Liver (tissue), 9 donors: ENCODE data around the gene CTNNBL1. TPM values are rescaled to one million over a fixed set of nuclear protein-coding genes. Genes with fewer than 3 reads are reported as not detected.

ENCODE experiments used
- DNase-seq: peaks from one replicate; pipeline ENCODE4 v3.0.0-alpha.2; 2017; ENCODE audit warnings: low spot score
- H3K27ac ChIP-seq, 2 donors: one replicate each; pipeline ENCODE4 v1.7.0; 2013; ENCODE audit warnings: inconsistent platforms in 2 of 2, low read length in 2 of 2, control low read depth in 1 of 2, low read depth in 1 of 2, mild to moderate bottlenecking in 1 of 2
- H3K27me3 ChIP-seq, 4 donors: one replicate each; pipeline versions ENCODE4 v1.6.1 to v1.7.0; 2013; ENCODE audit warnings: low read length in 3 of 4, inconsistent platforms in 1 of 4, mild to moderate bottlenecking in 1 of 4, moderate library complexity in 1 of 4; ENCODE audit not compliant: control insufficient read depth in 4 of 4, insufficient read depth in 4 of 4
- H3K36me3 ChIP-seq, 4 donors: one replicate each; pipeline versions ENCODE4 v1.6.1 to v1.7.0; 2013; ENCODE audit warnings: low read length in 3 of 4, mild to moderate bottlenecking in 3 of 4, low read depth in 1 of 4, moderate library complexity in 1 of 4; ENCODE audit not compliant: control insufficient read depth in 4 of 4, insufficient read depth in 3 of 4
- H3K4me1 ChIP-seq, 4 donors: one replicate each; pipeline versions ENCODE4 v1.6.1 to v1.7.0; 2013; ENCODE audit warnings: low read length in 3 of 4, mild to moderate bottlenecking in 3 of 4, moderate library complexity in 1 of 4; ENCODE audit not compliant: control insufficient read depth in 4 of 4, insufficient read depth in 4 of 4
- H3K4me3 ChIP-seq, 3 donors: one replicate each; pipeline versions ENCODE4 v1.6.1 to v1.7.0; 2013; ENCODE audit warnings: low read length in 3 of 3, control low read depth in 1 of 3, low read depth in 1 of 3, mild to moderate bottlenecking in 1 of 3
- H3K9ac ChIP-seq, 2 donors: one replicate each; pipeline ENCODE4 v1.7.0; 2013; ENCODE audit warnings: low read length in 2 of 2, mild to moderate bottlenecking in 2 of 2, moderate library complexity in 2 of 2, control low read depth in 1 of 2, low read depth in 1 of 2
- H3K9me3 ChIP-seq, 4 donors: one replicate each; pipeline versions ENCODE4 v1.6.1 to v1.7.0; 2013; ENCODE audit warnings: low read length in 3 of 4; ENCODE audit not compliant: control insufficient read depth in 4 of 4
- EGR1 ChIP-seq, 2 donors: IDR thresholded peaks; 2 replicates each; pipeline ENCODE4 v1.6.1; 2016 to 2018; ENCODE audit warnings: antibody characterized with exemption in 2 of 2, low read depth in 2 of 2
- FOXA1 ChIP-seq: IDR thresholded peaks from 2 replicates; pipeline ENCODE4 v1.6.1; 2016; ENCODE audit warnings: antibody characterized with exemption
- FOXA2 ChIP-seq: IDR thresholded peaks from 2 replicates; pipeline ENCODE4 v1.6.1; 2016; ENCODE audit warnings: antibody characterized with exemption
- GABPA ChIP-seq, 2 donors: IDR thresholded peaks in 1 of 2; conservative IDR thresholded peaks in 1 of 2; 2 replicates each; pipeline ENCODE4 v1.6.1; 2016; ENCODE audit warnings: antibody characterized with exemption in 2 of 2, mild to moderate bottlenecking in 1 of 2, moderate library complexity in 1 of 2
- HNF4A ChIP-seq, 2 donors: conservative IDR thresholded peaks; 2 replicates each; pipeline ENCODE4 v1.6.1; 2016; ENCODE audit warnings: antibody characterized with exemption in 2 of 2, mild to moderate bottlenecking in 2 of 2
- HNF4G ChIP-seq: IDR thresholded peaks from 2 replicates; pipeline ENCODE4 v1.6.1; 2016; ENCODE audit warnings: antibody characterized with exemption
- JUND ChIP-seq, 2 donors: IDR thresholded peaks; 2 replicates each; pipeline ENCODE4 v1.6.1; 2016; ENCODE audit warnings: antibody characterized with exemption in 2 of 2
- NR2F2 ChIP-seq: IDR thresholded peaks from 2 replicates; pipeline ENCODE4 v1.6.1; 2016; ENCODE audit warnings: antibody characterized with exemption
- RAD21 ChIP-seq, 2 donors: IDR thresholded peaks; 2 replicates each; pipeline ENCODE4 v1.6.1; 2016; ENCODE audit warnings: antibody characterized with exemption in 2 of 2, mild to moderate bottlenecking in 2 of 2
- RXRA ChIP-seq, 2 donors: IDR thresholded peaks; 2 replicates each; pipeline ENCODE4 v1.6.1; 2017 to 2018; ENCODE audit warnings: antibody characterized with exemption in 2 of 2, mild to moderate bottlenecking in 1 of 2
- SP1 ChIP-seq: IDR thresholded peaks from 2 replicates; pipeline ENCODE4 v1.6.1; 2018; ENCODE audit warnings: antibody characterized with exemption, mild to moderate bottlenecking
- TAF1 ChIP-seq: conservative IDR thresholded peaks from 2 replicates; pipeline ENCODE4 v1.6.1; 2016; ENCODE audit warnings: antibody characterized with exemption, mild to moderate bottlenecking
- YY1 ChIP-seq: IDR thresholded peaks from 2 replicates; pipeline ENCODE4 v1.6.1; 2016; ENCODE audit warnings: antibody characterized with exemption, mild to moderate bottlenecking
- WGBS: extraction: QIAGEN DNeasy Blood & Tissue Kit; methylation state at CpG from one replicate; pipeline ENCODE4 v1.1.7; 2013; 5-methylcytosine and 5-hydroxymethylcytosine counted together
- polyA plus RNA-seq, 2 donors: library from polyadenylated mRNA; stranded (reverse) in 1 of 2; unstranded in 1 of 2; fragments of 200-250 nt in 1 of 2; fragments of >200 nt in 1 of 2; fragmentation: Nextera tagmentation in 1 of 2; extraction: Ambion mirVana in 1 of 2; gene quantifications; one replicate each; pipeline versions ENCODE4 v1.2.1 to v1.2.3, GENCODE V29; 2013 to 2015
- total RNA-seq, 2 donors: library from RNA; depleted of rRNA; stranded (reverse); fragments of >200 nt; gene quantifications; one replicate each; pipeline ENCODE4 v1.2.3, GENCODE V29; 2014
- TF ChIP-seq, protein P1 (sequence below): fragments of 150-350 bp; IDR thresholded peaks from 2 replicates; pipeline ENCODE4 v1.5.1; 2017; ENCODE audit warnings: improper control_type of control experiment, low read depth, low read length; ENCODE audit not compliant: missing input control
- TF ChIP-seq, protein P2 (sequence below): IDR thresholded peaks from 2 replicates; pipeline ENCODE4 v1.6.1; 2016; ENCODE audit warnings: antibody characterized with exemption, mild to moderate bottlenecking
- TF ChIP-seq, protein P3 (sequence below): IDR thresholded peaks from 2 replicates; pipeline ENCODE4 v1.6.1; 2016; ENCODE audit warnings: antibody characterized with exemption
- TF ChIP-seq, protein P4 (sequence below): IDR thresholded peaks from 2 replicates; pipeline ENCODE4 v1.6.1; 2016; ENCODE audit warnings: antibody characterized with exemption
- TF ChIP-seq, protein P5 (sequence below): IDR thresholded peaks from 2 replicates; pipeline ENCODE4 v1.6.1; 2016; ENCODE audit warnings: antibody characterized with exemption
- donor health status: healthy.
- donor health status: healthy.
- donor health status: healthy.
- donor health status: healthy.
- donor health status: healthy.

CTNNBL1 gene
- total and polyA plus RNA-seq, 4 donors: 18.3 to 25.4 (median 20.3) TPM

GRCh38 chr20:37876863-37877262 is 183.0 kb downstream of the CTNNBL1 start:
- TF ChIP-seq FOXA2: no peak
- H3K36me3 ChIP-seq: peaks cover 5 to 25% (median 12%) of the 10 kb centered on the region in 4 donors
- no peak overlapping the region for H3K27ac ChIP-seq
- no peaks in the 10 kb centered on the region for H3K9me3 ChIP-seq
- WGBS: 76% methylated on average over 7 of the region's 7 CpGs
- H3K9ac ChIP-seq: no peak overlapping the region
- no peaks in the 10 kb centered on the region for H3K27me3 ChIP-seq
- no peaks in the 10 kb centered on the region for H3K4me1 ChIP-seq
- DNase-seq: no peak
- no peak overlapping the region for H3K4me3 ChIP-seq

- no peak overlapping the region for H3K4me3 ChIP-seq
- peaks cover 2 to 15% (median 7%) of the 10 kb centered on the region in 4 donors for H3K36me3 ChIP-seq
- TF ChIP-seq GABPA (IDR thresholded peaks at IDR 0.05 in 1 of 2, conservative IDR thresholded peaks at IDR 0.05 in 1 of 2) (no peak), SP1 (no peak), RAD21 (IDR thresholded peaks at IDR 0.05) (no peak), NR2F2 (no peak), YY1 (no peak), FOXA2 (no peak), EGR1 (IDR thresholded peaks at IDR 0.05; ENCODE audit: low read depth in 2 of 2) (no peak), FOXA1 (no peak), JUND (IDR thresholded peaks at IDR 0.05) (no peak), HNF4A (conservative IDR thresholded peaks at IDR 0.05) (no peak), TAF1 (no peak), HNF4G (no peak), RXRA (IDR thresholded peaks at IDR 0.05) (no peak)
- TF ChIP-seq, protein P1, sequence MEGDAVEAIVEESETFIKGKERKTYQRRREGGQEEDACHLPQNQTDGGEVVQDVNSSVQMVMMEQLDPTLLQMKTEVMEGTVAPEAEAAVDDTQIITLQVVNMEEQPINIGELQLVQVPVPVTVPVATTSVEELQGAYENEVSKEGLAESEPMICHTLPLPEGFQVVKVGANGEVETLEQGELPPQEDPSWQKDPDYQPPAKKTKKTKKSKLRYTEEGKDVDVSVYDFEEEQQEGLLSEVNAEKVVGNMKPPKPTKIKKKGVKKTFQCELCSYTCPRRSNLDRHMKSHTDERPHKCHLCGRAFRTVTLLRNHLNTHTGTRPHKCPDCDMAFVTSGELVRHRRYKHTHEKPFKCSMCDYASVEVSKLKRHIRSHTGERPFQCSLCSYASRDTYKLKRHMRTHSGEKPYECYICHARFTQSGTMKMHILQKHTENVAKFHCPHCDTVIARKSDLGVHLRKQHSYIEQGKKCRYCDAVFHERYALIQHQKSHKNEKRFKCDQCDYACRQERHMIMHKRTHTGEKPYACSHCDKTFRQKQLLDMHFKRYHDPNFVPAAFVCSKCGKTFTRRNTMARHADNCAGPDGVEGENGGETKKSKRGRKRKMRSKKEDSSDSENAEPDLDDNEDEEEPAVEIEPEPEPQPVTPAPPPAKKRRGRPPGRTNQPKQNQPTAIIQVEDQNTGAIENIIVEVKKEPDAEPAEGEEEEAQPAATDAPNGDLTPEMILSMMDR: no peak
- TF ChIP-seq, protein P2, sequence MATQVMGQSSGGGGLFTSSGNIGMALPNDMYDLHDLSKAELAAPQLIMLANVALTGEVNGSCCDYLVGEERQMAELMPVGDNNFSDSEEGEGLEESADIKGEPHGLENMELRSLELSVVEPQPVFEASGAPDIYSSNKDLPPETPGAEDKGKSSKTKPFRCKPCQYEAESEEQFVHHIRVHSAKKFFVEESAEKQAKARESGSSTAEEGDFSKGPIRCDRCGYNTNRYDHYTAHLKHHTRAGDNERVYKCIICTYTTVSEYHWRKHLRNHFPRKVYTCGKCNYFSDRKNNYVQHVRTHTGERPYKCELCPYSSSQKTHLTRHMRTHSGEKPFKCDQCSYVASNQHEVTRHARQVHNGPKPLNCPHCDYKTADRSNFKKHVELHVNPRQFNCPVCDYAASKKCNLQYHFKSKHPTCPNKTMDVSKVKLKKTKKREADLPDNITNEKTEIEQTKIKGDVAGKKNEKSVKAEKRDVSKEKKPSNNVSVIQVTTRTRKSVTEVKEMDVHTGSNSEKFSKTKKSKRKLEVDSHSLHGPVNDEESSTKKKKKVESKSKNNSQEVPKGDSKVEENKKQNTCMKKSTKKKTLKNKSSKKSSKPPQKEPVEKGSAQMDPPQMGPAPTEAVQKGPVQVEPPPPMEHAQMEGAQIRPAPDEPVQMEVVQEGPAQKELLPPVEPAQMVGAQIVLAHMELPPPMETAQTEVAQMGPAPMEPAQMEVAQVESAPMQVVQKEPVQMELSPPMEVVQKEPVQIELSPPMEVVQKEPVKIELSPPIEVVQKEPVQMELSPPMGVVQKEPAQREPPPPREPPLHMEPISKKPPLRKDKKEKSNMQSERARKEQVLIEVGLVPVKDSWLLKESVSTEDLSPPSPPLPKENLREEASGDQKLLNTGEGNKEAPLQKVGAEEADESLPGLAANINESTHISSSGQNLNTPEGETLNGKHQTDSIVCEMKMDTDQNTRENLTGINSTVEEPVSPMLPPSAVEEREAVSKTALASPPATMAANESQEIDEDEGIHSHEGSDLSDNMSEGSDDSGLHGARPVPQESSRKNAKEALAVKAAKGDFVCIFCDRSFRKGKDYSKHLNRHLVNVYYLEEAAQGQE: no peak
- TF ChIP-seq, protein P3, sequence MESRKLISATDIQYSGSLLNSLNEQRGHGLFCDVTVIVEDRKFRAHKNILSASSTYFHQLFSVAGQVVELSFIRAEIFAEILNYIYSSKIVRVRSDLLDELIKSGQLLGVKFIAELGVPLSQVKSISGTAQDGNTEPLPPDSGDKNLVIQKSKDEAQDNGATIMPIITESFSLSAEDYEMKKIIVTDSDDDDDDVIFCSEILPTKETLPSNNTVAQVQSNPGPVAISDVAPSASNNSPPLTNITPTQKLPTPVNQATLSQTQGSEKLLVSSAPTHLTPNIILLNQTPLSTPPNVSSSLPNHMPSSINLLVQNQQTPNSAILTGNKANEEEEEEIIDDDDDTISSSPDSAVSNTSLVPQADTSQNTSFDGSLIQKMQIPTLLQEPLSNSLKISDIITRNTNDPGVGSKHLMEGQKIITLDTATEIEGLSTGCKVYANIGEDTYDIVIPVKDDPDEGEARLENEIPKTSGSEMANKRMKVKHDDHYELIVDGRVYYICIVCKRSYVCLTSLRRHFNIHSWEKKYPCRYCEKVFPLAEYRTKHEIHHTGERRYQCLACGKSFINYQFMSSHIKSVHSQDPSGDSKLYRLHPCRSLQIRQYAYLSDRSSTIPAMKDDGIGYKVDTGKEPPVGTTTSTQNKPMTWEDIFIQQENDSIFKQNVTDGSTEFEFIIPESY: no peak
- TF ChIP-seq, protein P4, sequence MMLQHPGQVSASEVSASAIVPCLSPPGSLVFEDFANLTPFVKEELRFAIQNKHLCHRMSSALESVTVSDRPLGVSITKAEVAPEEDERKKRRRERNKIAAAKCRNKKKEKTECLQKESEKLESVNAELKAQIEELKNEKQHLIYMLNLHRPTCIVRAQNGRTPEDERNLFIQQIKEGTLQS: no peak
- TF ChIP-seq, protein P5, sequence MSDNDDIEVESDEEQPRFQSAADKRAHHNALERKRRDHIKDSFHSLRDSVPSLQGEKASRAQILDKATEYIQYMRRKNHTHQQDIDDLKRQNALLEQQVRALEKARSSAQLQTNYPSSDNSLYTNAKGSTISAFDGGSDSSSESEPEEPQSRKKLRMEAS: no peak
- H3K4me1 ChIP-seq: no peaks in the 10 kb centered on the region
- H3K27me3 ChIP-seq: no peaks in the 10 kb centered on the region
- WGBS: 81% methylated on average over 20 of the region's 20 CpGs
- DNase-seq: no peak
- H3K9ac ChIP-seq: no peak overlapping the region
- H3K9me3 ChIP-seq: no peaks in the 10 kb centered on the region
- no peak overlapping the region for H3K27ac ChIP-seq
Observed at GRCh38 chr20:37877832-37878772, 184.3 kb downstream of the CTNNBL1 start.
